SW480 (cell line): ENCODE data around the gene CLDN16.

Source experiments
- DNase-seq: peaks from one replicate; pipeline ENCODE4 v3.0.0-alpha.2; 2016; ENCODE audit warnings: low spot score

The CLDN16 gene

DNA sequence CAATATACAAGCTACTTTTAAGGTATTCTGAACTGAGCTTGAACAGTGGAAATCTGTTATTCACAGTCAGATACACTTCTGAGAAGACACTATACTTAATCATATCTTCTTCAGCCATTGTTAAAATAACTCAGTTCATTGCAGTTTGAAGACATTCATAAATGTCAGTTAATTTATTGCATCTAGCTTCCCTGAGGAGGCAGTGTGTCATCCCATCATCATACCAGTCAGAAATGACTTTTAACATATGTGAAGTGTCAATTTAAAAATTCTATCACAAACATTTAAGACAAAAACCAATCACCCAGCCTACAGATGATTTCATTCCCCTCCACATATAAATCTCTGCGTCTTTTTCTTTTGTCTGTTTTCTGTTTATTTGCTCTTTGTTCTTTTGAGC is 54.3 kb downstream of the CLDN16 start:
- no peak for DNase-seq

DNA sequence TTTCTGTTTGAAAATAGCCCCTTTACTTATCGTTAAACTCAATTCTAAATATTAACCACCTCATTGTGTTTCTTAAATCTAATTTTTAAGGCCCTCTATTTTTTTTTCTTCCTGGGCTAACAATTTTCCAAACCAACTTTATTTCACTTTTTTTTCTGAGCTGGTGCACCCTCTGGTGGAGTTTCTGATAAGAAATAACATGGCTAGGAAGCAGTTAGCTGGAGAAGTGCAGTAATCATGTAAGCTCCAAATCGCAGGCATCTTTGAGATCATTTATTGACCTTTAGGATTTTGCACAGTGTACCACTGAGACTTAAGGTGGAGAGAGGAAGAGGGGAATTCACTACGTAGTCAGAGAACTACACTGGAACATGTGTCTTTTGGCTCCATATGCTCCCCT is 55.3 kb downstream of the CLDN16 start:
- no peak for DNase-seq

DNA sequence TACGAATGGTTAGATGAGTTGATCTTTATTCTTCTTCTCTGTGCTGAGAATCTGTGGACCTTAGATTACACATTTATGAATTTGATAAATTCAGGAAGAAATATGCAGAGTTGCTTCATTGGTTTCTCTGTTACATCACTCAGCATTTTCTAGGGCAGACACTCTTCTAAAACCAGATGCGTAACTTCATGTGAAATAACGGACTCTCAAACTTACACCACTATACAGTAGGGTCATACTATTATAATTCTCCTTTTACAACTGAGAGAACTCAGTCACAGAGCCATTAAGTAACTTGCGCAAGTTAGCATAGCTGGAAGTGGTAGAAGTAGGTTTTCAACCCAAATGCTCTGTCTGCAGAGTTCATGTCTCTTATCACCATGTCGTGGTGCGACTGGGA is 56.0 kb downstream of the CLDN16 start:
- no peak for DNase-seq

DNA sequence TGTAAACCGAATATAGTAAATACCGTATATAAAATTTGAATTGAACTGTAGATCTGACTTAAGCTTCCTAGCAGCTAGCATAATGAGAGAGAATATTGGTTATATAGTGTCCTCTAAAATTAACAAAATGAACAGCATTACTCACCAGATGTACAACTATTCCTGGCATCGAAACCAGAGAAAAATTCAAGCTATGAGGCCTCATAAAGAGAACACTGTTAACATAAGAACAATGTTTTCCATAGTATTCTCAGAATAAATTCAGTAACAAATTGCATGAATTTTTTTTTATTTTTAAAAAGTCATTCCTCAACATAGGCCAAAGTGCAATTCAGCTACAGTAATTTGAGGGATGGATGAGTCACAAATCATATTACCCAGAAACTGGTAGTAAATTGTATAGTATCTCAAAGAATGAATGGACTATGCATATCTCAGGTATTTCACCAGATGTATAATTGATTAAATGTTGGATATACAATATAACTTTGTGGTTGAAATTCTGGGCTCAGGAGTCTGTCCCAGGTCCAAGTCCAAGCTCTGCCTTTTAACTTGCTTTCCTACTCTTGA is 56.7 kb downstream of the CLDN16 start:
- no peak for DNase-seq

DNA sequence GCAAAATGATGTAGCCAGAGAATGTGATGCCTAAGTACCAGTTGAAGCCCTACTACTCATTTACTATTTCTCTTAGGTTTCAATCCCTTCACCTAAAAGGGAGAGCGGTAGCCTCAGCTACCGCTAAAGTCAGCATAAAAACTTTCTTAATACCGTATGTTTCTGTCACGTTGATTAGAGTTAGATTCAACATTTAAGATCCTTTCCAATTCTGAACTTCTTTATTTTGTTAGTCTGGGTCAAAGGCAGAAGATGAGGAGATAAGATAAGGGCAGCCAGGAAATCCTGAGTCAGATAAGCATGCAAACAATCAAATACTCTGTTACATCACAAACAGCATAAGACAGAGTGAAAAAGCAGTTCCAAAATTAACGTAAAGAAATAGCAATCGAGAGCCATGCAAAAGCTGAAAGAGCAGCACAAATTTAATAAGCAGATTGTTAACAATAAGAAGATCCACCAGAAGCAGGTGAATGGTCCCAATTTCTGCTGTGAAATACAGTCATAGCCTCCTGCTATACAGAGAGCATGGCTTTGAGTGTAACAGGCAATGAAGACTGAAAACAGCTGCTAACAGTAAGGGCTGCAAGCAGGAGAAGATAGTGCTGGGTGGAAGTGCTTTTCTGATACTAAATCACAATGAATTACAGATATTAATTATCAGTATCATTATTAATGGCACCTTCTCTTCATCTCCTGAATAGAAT is 58.8 kb downstream of the CLDN16 start:
- no peak for DNase-seq

DNA sequence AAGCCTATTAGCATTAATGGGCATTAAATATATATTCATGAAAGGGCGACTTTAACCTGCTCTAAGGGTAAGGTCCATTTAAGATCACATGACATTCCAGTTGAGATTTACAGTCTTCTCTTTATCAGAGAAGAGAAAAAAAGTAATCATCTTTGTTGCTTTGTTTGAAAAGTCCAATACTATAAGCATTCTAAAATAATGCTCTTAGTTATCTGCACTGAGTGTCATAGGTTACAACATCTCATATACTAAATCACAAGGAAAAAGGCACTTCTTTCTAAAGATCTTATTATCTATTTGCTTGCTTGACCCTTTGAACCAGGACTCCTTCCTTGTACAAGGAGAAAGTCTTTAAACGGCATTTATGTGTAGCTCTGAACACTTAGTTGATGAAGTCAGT is 60.3 kb downstream of the CLDN16 start:
- no peak for DNase-seq

DNA sequence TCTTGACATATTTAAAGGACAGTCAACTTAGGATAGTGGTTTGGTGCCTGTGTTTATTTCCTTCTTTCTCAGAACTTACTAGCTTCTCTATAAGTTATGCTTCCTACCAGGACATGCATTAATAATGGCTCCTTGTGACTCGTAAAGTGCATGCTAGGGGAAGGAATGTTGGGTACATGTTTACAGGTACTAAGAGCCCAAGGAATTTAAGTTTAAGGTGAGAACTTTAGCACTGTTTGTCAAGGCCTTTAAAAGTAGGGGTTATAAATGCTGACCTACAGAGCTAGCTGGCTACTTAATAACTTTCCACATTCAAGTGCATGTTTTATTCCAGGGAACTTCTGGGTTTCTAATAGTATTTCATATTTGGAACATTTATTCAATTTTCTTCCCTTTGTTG is 61.8 kb downstream of the CLDN16 start, which contains the start of gene TMEM207:
Gene TMEM207, minus strand, starts transcription at position 101 of the 400 bp plus-strand sequence. Its CDS starts 92 bp downstream, at position 9.
- no peak for DNase-seq

DNA sequence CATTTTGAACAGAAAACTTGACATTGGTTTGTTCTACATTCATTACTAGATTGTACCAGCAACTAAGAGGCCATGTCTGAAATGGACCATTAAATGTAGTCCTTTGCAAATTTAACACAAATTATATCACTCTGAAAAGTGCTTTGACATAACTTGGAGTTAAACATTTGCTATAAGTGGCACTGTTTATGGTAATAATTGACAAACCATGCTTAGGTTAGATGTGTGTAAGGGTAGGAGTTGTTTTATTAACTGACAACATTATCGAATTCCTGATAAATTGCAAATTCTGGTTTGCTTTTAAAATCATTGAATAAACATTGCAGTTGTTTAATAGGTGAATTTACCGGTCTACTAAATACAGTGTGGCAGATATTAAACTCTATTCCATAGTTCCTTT is 67.9 kb downstream of the CLDN16 start:
- no peak for DNase-seq

DNA sequence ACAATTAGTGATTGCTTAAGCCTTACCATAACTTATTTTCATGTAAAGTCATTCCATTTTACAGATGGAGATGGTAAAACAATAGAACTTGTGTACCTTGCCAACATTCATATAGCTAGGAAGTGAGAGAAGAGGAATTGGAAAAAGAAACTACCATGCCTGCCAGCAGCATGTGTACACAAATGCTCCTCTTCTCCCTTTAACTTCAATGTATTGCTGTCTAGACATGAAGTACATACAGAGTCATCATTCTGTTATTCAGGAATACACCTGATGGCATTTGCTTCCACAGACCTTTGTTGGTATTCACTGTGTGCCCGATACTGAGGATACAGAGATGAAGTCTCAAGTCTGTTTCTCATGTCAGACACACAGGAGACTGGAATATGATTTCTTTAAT is 68.8 kb downstream of the CLDN16 start:
- no peak for DNase-seq

DNA sequence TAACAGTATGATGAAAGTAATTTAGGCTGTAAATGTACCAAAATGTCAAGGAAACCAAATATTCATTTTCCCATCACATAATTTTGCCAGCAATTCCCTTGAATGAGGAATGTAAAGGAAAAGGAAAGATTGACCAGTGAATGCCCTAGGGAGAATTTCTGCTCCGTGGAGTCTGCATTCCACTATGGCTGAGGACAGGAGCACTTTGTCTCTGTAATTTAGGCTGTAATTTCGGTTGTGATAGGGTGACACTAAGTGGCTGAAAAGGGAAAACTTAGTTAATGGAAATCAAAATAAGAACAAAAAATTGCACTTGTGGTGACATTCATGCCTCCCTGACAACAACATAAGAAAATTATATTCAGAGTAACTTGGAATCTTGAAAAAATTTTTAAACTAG is 70.1 kb downstream of the CLDN16 start:
- peak; percentile 26 for DNase-seq
